GM12891 (cell line): ENCODE data around the gene GSDME.

ENCODE experiments used
- DNase-seq: peaks from one replicate; pipeline ENCODE4 v3.0.0; 2011; ENCODE audit warnings: low spot score; ENCODE audit not compliant: insufficient read length
- FAIRE-seq: peaks from 2 replicates; lab custom pipeline; 2011; peaks lifted over from hg19 to GRCh38; lab: Jason Lieb, UNC
- PAX5 ChIP-seq: IDR thresholded peaks from 2 replicates; pipeline ENCODE4 v1.6.1; 2011; ENCODE audit warnings: low read length, moderate library complexity, mild to moderate bottlenecking; ENCODE audit not compliant: insufficient read depth, severe bottlenecking
- POLR2A ChIP-seq: IDR thresholded peaks from 2 replicates; pipeline ENCODE4 v1.6.1; 2011; ENCODE audit warnings: low read depth, low read length, control low read depth
- POLR2AphosphoS5 ChIP-seq: IDR thresholded peaks from 2 replicates; pipeline ENCODE4 v1.6.1; 2011; ENCODE audit warnings: low read depth, low read length, control low read depth
- POU2F2 ChIP-seq: IDR thresholded peaks from 2 replicates; pipeline ENCODE4 v1.6.1; 2011; ENCODE audit warnings: low read depth, mild to moderate bottlenecking, control low read depth, low read length, moderate library complexity
- SPI1 ChIP-seq: IDR thresholded peaks from 2 replicates; pipeline ENCODE4 v1.6.1; 2011; ENCODE audit warnings: low read depth, low read length, control low read depth
- TAF1 ChIP-seq: IDR thresholded peaks from 2 replicates; pipeline ENCODE4 v1.6.1; 2011; ENCODE audit warnings: low read depth, low read length, control low read depth

The GSDME gene

DNA sequence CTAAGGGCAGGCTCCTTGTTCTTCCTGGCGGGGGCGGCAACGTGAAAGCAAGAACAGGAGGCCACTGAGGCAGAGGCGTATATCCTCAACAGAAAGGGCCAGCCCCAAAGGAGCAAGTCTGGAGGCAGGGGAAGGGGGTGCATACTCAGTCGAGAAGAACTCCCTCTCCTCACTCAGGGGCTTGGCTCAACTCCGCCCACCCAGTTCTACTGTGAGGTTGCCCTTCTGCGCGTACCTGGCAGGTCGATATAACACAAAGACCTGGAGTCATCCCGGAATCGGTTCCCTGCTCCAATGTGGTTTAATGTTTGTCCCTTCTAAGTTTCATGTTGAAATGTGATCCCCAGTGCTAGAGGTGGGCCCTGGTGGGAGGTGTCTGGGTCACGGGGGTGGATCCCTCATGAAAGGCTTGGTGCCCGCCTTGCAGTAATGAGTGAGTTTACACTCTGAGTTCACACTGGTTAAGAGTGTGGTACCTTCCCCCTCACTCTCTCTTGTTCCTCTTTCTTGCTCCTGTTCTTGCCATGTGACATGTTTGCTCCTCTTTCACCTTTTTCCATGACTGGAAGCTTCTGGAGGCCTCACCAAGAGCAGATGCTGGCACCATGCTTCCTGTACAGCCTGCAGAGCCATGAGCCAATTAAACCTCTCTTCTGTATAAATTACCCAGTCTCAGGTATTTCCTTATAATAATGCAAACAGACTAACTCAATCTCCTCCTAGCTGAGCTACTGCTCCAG, 32.6 kb downstream of the GSDME start:
- DNase-seq (no peak), FAIRE-seq (no peak)

DNA sequence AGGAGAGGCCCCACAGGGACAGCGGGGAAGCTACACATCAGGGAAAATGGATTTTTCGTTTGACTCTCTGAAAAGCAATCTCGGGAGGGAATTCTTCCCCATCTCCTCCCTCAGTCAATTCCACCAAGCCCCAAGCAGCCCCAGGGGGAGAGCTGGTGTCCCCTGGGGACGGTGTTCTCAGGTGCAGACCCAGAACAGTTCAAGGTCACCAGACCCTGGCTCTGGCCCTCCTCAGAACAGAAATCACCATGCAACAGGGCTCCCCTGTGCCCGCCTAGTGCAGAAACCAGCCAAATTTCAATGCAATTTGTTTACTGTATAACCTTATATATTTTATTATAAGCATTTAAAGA, 34.1 kb downstream of the GSDME start:
- DNase-seq = no peak
- no peak for FAIRE-seq
- TF ChIP-seq POU2F2 (no peak), PAX5 (no peak)

More for the DNA sequence above, 32.6 kb downstream of the GSDME start:
- no peak for TF ChIP-seq POLR2AphosphoS5
- no peak for TF ChIP-seq PAX5
- TF ChIP-seq POLR2A = no peak
- TF ChIP-seq TAF1 = no peak
- TF ChIP-seq SPI1 = no peak
- TF ChIP-seq POU2F2 = no peak

DNA sequence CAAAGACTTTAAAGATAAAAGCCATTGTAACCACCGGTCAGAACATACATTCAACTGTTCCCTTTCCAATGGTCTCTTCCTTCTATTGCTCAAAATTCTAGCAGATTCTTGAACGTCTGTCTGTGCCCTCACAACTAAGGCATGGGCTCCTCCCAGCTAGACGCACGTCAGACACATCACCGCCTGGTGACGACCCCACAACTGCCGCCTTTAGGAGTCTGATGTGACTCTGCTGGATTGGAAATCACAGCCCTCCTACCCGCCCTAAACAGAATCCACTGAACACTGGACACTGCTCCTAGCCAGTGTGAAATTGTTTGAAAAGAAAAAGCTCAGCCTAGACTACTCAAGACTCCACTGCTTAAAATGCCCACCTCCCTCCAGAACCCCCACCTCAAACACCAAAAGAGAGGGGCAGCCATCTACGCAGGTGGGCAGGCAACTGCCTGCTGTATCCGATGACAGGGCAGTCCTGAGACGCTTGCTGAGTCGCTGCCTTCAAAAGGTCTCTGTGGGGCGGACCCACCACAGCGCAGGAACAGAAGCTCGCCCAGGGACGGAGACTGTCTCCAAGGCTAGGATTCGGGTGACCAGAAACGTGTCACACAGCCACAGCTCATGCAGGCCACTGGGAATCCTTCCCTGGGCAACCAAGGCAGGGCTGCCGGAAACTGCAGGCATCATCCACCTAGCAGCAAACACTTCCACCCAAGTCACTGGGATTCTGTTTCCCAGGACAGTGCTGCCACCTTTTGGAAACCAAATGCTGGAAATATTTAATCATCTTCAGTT, 34.7 kb downstream of the GSDME start:
- DNase-seq = no peak
- FAIRE-seq = no peak
- TF ChIP-seq POLR2AphosphoS5 (no peak), POU2F2 (no peak), POLR2A (no peak), PAX5 (no peak), TAF1 (no peak), SPI1 (no peak)

DNA sequence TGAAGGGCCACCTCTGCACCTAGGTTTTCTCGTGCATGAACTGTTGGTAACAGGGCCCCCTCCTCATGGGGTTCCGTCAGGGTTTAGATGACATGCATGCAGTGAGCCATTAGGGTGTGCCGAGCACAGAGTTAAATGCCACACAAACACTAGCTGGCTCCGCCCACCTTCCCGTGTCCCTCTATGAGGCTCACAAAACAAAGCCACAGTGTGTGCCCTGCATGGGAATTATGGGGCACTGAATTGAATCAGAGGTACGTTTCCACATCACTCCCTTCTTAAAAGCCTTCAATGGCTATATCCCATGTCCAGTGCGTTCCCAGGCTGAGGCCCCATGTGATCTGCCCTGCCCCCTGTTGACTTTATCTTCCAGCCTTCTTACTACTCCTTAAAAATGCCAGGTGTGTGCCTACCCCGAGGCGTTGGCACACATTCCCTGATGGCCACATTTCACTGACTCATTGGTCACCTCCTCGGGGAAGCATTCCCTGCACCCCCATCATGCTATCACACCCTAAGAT, 35.7 kb downstream of the GSDME start:
- FAIRE-seq = no peak
- TF ChIP-seq PAX5 (no peak), TAF1 (no peak), POLR2A (no peak), POU2F2 (peak; percentile 38; the same call in 1 of the 2 replicates), POLR2AphosphoS5 (no peak)
- DNase-seq = no peak

DNA sequence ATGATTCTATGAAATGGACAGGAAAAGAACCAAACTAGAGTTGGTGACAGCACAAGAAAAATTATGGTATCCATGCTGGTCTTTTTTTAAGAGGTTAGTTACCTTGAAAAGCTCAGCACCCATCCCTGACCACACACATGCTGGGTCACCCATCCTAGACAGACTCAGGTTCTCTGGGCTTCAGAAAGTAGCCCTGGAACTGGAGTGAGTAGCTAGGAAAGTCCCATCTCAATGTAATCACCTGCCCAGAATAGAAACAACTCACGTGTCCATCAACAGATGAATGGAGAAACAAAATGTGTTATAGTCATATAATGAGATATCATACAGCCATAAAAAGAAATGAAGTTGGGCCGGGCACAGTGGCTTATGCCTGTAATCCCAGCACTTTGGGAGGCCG, 37.0 kb downstream of the GSDME start:
- DNase-seq = no peak
- FAIRE-seq = no peak
- no peak for TF ChIP-seq POU2F2
- TF ChIP-seq PAX5 = no peak
- no peak for TF ChIP-seq TAF1
- no peak for TF ChIP-seq POLR2A
- no peak for TF ChIP-seq SPI1
- TF ChIP-seq POLR2AphosphoS5 = no peak

DNA sequence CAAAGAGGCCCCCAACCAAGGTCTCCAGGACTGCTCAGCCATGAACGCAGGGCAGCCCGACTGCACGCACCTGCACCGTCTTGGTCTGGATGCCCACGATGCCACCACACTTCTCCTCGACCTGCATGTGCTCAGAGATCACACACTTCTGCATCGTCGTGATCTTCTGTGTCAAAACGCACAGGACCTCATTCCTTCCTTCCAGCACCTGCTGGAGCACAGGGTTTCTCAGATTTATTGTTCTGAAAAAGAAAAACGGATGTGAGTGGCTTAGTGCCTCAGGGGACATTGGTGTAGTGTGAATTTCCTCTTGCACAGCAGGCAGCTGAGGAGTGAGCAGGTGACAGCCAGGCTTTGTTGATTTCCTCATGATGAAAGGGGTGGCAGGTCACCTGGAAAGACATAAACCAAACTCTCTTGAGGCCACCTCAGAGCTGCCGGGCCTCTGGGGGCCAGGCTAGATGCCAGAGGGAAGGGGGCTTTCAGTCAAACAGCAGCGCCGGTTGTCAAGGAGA, 38.2 kb downstream of the GSDME start:
- DNase-seq = no peak
- FAIRE-seq = peak; percentile 87
- TF ChIP-seq POLR2A (no peak), SPI1 (peak; percentile 60), POU2F2 (peak; percentile 60; the same call in 1 of the 2 replicates), POLR2AphosphoS5 (0 out of 2 replicates have a peak, but pooled peaks have one; percentile 43), TAF1 (no peak), PAX5 (no peak)

DNA sequence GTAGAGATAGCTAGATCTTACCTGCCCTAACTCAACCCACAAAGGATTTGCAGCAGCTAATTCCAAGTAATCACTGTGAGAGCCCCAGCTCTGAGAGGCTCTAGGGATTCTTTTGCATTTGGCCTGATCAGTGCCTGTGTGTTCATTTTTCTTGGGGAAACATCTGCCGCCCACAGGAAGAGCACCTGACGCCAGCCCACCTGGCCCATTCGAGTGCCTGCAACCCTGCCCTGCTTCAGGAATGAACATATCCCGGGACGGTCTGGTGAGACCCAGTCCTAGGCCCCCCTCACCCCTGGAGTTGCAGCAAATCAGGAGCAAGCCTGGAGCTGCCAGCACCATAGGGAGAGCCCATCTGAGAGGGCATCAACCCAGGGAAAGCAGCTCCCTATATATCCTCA, 38.8 kb downstream of the GSDME start:
- FAIRE-seq (no peak), DNase-seq (no peak)
- TF ChIP-seq PAX5 (no peak), POLR2AphosphoS5 (no peak), POU2F2 (no peak), POLR2A (no peak), TAF1 (no peak), SPI1 (no peak)

DNA sequence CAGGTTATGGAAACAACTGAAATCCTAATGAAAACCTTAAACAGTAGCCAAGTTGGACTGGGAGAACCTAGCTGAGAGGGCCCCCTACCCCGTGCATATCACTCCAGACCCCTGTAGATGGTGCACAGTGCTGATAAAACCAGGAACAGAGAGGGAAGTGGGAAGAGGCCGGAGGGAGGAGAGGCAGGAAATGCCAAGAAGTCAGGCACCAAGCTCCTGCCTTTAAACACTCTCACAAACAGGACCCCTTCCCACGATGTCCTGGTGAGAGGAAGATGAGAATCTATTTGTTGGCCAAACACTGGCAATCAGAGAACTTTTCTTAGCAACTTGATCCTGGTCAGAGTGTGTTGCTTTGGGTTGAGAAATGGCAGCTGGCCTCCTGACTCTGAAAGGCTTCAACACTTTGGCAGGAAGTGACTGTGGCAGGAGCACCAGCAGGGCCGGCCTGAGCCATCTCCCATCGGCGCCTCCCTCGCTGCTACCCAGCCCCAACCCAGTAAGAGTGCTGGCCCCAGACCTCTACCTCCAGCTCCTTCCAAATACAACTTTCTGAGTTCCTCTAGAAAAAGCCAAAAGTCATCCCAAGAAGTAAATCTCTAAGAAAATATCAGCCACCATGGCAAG, 39.5 kb downstream of the GSDME start:
- FAIRE-seq (peak; percentile 71), DNase-seq (no peak)
- TF ChIP-seq TAF1 = no peak
- TF ChIP-seq POLR2AphosphoS5 = no peak

DNA sequence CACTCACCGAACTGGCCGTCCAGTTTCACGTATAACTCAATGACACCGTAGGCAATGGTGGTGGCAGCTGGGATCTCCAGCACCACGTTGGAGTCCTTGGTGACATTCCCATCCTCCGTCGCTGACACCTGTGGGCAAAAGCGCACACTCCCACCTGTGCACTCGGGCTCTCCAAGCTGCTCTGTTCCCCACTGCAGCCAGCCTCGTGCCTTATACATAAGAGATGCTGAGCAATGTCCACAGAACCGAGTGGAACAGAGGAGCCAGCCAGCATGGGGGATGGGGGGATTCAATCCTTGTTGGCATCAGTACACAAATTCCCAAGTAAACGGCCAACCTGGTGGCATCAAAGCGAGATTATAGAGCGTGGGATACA, 40.0 kb downstream of the GSDME start:
- TF ChIP-seq SPI1 (no peak), POLR2AphosphoS5 (no peak), POLR2A (no peak), POU2F2 (no peak), TAF1 (no peak), PAX5 (no peak)
- FAIRE-seq (peak; percentile 66), DNase-seq (no peak)
